Measurements from ENCODE around the gene MORC1.

Gene MORC1

DNA sequence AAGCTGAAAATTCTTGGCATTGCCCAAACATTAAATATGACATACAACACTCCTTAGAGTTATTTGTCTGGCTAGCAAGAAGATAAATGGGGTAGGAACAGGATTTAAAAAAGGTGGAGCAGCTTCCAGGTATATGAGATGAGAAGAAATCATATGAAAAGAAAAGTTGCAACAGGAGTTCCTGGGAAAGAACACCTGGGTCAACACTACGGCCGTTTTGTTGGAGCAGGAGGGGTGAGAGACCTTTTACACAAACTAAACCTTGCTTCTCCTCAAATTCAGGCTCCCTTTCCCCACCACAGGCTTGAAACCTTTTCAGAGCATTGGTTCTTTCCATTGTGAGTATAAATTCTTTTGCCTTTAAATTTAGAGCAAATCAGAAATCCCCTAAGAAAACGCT lies 145.5 kb downstream of the MORC1 start:
- no peak for DNase-seq (ENCODE audit: low spot score)
- H3K27ac Mint-ChIP-seq = no peak overlapping the region

GRCh38 chr3:108970561-108970960 lies 147.4 kb downstream of the MORC1 start:
- no peak overlapping the region for H3K27ac Mint-ChIP-seq
- no peak for DNase-seq (ENCODE audit: low spot score)
- no peaks in the 10 kb centered on the region for H3K36me3 Mint-ChIP-seq (ENCODE audit: low read depth)
- no peaks in the 10 kb centered on the region for H3K9me3 Mint-ChIP-seq
- peaks cover 3% of the 10 kb centered on the region for H3K27me3 Mint-ChIP-seq (ENCODE audit: low read depth)
- H3K4me1 Mint-ChIP-seq (ENCODE audit: low read depth) = peaks cover 5% of the 10 kb centered on the region
- H3K4me3 Mint-ChIP-seq = no peak overlapping the region

More for the DNA sequence above, 145.5 kb downstream of the MORC1 start:
- Mint-ChIP-seq H3K27me3 (ENCODE audit: low read depth) (peaks cover 3% of the 10 kb centered on the region), H3K36me3 (ENCODE audit: low read depth) (no peaks in the 10 kb centered on the region), H3K4me3 (no peak overlapping the region), H3K9me3 (no peaks in the 10 kb centered on the region), H3K4me1 (ENCODE audit: low read depth) (peaks cover 5% of the 10 kb centered on the region)

GRCh38 chr3:108966773-108967172 lies 151.2 kb downstream of the MORC1 start:
- no peak overlapping the region for H3K4me3 Mint-ChIP-seq
- peaks cover 5% of the 10 kb centered on the region for H3K4me1 Mint-ChIP-seq (ENCODE audit: low read depth)
- no peaks in the 10 kb centered on the region for H3K36me3 Mint-ChIP-seq (ENCODE audit: low read depth)
- H3K27me3 Mint-ChIP-seq (ENCODE audit: low read depth) = no peaks in the 10 kb centered on the region
- no peaks in the 10 kb centered on the region for H3K9me3 Mint-ChIP-seq
- H3K27ac Mint-ChIP-seq = no peak overlapping the region
- no peak for DNase-seq (ENCODE audit: low spot score)

DNA sequence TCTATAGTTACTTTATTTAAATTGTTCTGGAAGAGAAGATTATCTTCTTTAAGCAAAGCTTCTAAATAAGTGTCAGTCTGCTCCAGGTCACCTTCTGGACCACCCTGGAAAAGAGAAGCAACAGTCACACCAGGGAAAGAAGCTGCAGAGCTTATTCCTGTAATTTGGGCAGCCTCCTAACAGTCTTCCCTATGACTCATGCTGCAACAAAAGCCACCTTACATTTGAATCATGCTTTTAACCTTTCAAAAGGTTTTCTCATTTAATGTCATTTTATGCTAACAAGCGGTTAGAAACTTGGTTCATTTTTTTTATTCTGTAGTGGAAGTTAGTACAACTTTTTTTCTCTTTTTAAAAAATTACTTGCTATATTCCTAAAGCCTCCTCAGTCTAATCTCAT lies 158.9 kb downstream of the MORC1 start:
- no peak overlapping the region for H3K27ac Mint-ChIP-seq
- H3K4me3 Mint-ChIP-seq = no peak overlapping the region
- H3K4me1 Mint-ChIP-seq (ENCODE audit: low read depth) = peaks cover 2% of the 10 kb centered on the region
- H3K9me3 Mint-ChIP-seq = no peaks in the 10 kb centered on the region
- peaks cover 8% of the 10 kb centered on the region for H3K27me3 Mint-ChIP-seq (ENCODE audit: low read depth)
- DNase-seq (ENCODE audit: low spot score) = no peak
- H3K36me3 Mint-ChIP-seq (ENCODE audit: low read depth) = no peaks in the 10 kb centered on the region

GRCh38 chr3:108953700-108954099 lies 164.2 kb downstream of the MORC1 start, which contains the start of gene GUCA1C:
GUCA1C (minus strand) TSS chr3:108953879; CDS start chr3:108953762, 117 bp downstream.
- H3K4me1 Mint-ChIP-seq (ENCODE audit: low read depth) = no peaks in the 10 kb centered on the region

GRCh38 chr3:108953210-108953609 lies 164.7 kb downstream of the MORC1 start:
- H3K36me3 Mint-ChIP-seq (ENCODE audit: low read depth) = no peaks in the 10 kb centered on the region
- no peaks in the 10 kb centered on the region for H3K4me1 Mint-ChIP-seq (ENCODE audit: low read depth)
- no peaks in the 10 kb centered on the region for H3K9me3 Mint-ChIP-seq
- no peak overlapping the region for H3K27ac Mint-ChIP-seq
- no peak overlapping the region for H3K4me3 Mint-ChIP-seq
- no peak for DNase-seq (ENCODE audit: low spot score)
- peaks cover 8% of the 10 kb centered on the region for H3K27me3 Mint-ChIP-seq (ENCODE audit: low read depth)

More at GRCh38 chr3:108953700-108954099, 164.2 kb downstream of the MORC1 start, which contains the start of gene GUCA1C:
- H3K9me3 Mint-ChIP-seq = no peaks in the 10 kb centered on the region
- H3K27me3 Mint-ChIP-seq (ENCODE audit: low read depth) = peaks cover 8% of the 10 kb centered on the region
- no peak within 1 kb of the TSS for H3K4me3 Mint-ChIP-seq
- no peak within 1 kb of the TSS for H3K27ac Mint-ChIP-seq
- DNase-seq (ENCODE audit: low spot score) = no peak
- H3K36me3 Mint-ChIP-seq (ENCODE audit: low read depth) = no peaks in the 10 kb centered on the region

- H3K36me3 Mint-ChIP-seq (ENCODE audit: low read depth) = no peaks in the 10 kb centered on the region
- H3K27ac Mint-ChIP-seq = no peak overlapping the region
- no peaks in the 10 kb centered on the region for H3K4me1 Mint-ChIP-seq (ENCODE audit: low read depth)
These were observed 166.0 kb downstream of the MORC1 start for GRCh38 chr3:108951820-108952501.

DNA sequence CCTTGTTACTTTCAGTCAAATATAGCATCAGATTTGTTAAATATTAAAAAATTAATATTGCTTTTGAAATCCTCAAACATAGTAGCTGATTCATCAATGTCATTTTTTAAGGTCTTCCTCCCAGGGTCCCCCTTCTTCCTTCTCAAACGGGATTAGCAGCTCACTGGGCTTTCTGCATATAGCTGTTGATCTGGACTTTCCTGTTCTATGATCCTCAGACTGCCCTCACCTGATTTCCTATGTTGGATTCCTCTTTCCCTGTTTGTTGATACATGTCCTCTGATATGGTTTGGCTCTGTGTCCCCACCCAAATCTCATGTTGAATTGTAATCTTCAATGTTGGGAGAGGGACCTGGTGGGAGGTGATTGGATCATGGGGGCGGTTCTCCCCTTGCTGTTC lies 170.1 kb downstream of the MORC1 start:
- peaks cover 6% of the 10 kb centered on the region for H3K27me3 Mint-ChIP-seq (ENCODE audit: low read depth)
- no peaks in the 10 kb centered on the region for H3K36me3 Mint-ChIP-seq (ENCODE audit: low read depth)
- DNase-seq (ENCODE audit: low spot score) = no peak
- no peaks in the 10 kb centered on the region for H3K4me1 Mint-ChIP-seq (ENCODE audit: low read depth)
- no peak overlapping the region for H3K27ac Mint-ChIP-seq
- H3K9me3 Mint-ChIP-seq = no peaks in the 10 kb centered on the region
- no peak overlapping the region for H3K4me3 Mint-ChIP-seq

More at GRCh38 chr3:108951820-108952501, 166.0 kb downstream of the MORC1 start:
- no peak for DNase-seq (ENCODE audit: low spot score)
- peaks cover 6% of the 10 kb centered on the region for H3K27me3 Mint-ChIP-seq (ENCODE audit: low read depth)
- H3K4me3 Mint-ChIP-seq = no peak overlapping the region
- H3K9me3 Mint-ChIP-seq = no peaks in the 10 kb centered on the region

DNA sequence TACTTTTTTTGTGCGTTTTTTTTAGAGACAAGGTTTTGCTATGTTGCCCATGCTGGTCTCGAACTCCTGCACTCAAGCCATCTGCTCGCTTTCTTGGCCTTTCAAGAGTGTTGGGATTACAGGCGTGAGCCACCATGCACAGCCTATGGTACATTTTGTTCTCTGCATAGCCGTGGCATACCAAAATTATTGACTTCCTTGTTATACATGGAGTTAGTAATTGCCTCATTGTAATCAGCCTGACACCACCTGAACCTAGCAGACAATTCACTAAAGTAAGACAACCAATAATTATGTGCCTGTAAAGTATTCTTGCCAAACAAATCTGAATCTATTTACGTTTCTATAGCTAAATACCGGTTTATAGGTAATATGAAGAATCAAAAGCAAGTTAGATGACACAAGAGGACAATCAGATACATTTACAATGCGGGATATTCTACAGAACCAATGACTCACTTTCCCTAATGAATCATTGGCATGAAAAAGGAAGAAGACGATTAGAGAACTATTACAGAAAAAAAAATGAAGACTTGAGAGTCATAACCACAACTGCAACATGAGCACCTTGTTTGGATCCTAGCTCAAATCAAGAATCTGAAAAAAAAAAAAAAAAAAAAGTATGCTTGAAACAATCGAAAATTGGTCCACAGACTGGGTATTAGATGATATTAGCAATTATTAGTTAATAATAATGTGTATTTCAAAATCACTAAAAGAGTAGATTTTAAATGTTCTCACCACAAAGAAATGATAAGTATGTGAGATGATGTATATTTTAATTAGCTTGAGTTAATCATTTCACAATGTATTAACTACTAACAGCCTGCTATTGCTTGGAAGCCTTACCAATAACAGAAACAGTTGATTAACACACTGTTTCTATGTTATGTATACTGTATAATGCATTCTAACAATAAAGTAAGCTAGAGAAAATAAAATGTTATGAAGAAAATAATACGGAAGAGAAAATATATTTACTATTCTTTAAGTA lies 171.3 kb downstream of the MORC1 start:
- H3K4me1 Mint-ChIP-seq (ENCODE audit: low read depth) = no peaks in the 10 kb centered on the region
- H3K4me3 Mint-ChIP-seq = no peak overlapping the region
- no peak for DNase-seq (ENCODE audit: low spot score)
- H3K27ac Mint-ChIP-seq = no peak overlapping the region
- H3K36me3 Mint-ChIP-seq (ENCODE audit: low read depth) = no peaks in the 10 kb centered on the region
- H3K9me3 Mint-ChIP-seq = no peaks in the 10 kb centered on the region
- peaks cover 5% of the 10 kb centered on the region for H3K27me3 Mint-ChIP-seq (ENCODE audit: low read depth)

DNA sequence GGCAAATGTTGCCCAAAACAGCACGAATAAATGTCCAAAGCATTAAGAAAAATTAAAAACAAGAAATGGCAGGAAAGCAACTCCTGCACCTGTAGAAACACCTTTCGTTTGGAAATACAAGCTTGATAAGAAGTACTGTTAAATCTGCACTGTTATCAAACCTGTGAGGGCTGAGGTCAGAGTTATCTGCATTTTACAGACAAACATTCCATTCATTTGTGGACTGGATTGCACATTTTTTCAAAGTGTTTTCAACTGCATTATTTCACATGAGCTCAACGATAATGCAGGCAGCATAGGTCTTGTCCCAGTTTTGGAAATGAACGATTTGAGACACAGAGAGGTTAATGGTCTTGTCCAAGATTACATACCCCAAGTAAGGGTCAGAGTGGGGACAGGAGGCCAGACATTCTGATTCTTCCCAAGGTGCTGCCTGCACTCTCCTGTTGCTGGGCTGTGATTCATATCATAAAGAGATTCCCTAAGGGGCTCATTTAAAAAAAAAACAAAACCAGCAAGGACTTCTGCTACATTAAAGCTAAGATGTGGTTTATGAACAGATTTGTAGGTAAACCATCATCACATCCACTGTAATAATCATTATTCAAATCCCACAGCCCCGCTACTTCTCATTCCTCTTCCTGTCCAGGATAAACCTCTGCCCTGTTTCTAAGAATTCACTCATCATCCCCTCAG lies 177.2 kb downstream of the MORC1 start:
- Mint-ChIP-seq H3K36me3 (ENCODE audit: low read depth) (no peaks in the 10 kb centered on the region), H3K27me3 (ENCODE audit: low read depth) (peaks cover 2% of the 10 kb centered on the region), H3K4me1 (ENCODE audit: low read depth) (no peaks in the 10 kb centered on the region), H3K27ac (no peak overlapping the region), H3K4me3 (no peak overlapping the region), H3K9me3 (no peaks in the 10 kb centered on the region)
- DNase-seq (ENCODE audit: low spot score) = no peak

DNA sequence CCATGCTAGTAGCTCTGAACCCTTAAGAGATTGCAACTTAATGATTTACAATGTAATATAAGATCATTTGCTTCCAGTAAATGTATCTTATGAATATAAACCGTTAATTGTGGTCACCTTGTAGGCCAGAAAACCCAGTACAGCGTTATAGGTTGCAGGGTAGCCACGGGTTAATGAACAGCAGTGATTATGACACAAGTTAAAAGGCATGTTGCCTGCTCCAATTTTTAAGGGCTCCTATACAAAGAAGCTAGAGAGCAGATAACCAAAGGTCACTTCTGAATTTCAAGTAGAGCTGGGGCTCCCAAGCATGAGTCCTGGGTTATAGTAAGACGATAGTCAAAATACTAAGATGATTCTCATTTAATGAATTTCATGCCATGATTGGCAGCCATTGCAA lies 177.8 kb downstream of the MORC1 start:
- no peaks in the 10 kb centered on the region for H3K36me3 Mint-ChIP-seq (ENCODE audit: low read depth)
- no peak for DNase-seq (ENCODE audit: low spot score)

GRCh38 chr3:108936924-108937689 lies 180.8 kb downstream of the MORC1 start:
- H3K4me1 Mint-ChIP-seq (ENCODE audit: low read depth) = no peaks in the 10 kb centered on the region
- H3K36me3 Mint-ChIP-seq (ENCODE audit: low read depth) = no peaks in the 10 kb centered on the region
- no peaks in the 10 kb centered on the region for H3K27me3 Mint-ChIP-seq (ENCODE audit: low read depth)
- H3K9me3 Mint-ChIP-seq = no peaks in the 10 kb centered on the region
- DNase-seq (ENCODE audit: low spot score) = no peak
- no peak overlapping the region for H3K27ac Mint-ChIP-seq
- H3K4me3 Mint-ChIP-seq = no peak overlapping the region

More for the DNA sequence above, 177.8 kb downstream of the MORC1 start:
- H3K27me3 Mint-ChIP-seq (ENCODE audit: low read depth) = peaks cover 2% of the 10 kb centered on the region
- no peaks in the 10 kb centered on the region for H3K9me3 Mint-ChIP-seq
- no peak overlapping the region for H3K27ac Mint-ChIP-seq
- no peaks in the 10 kb centered on the region for H3K4me1 Mint-ChIP-seq (ENCODE audit: low read depth)
- H3K4me3 Mint-ChIP-seq = no peak overlapping the region

- peaks cover 3% of the 10 kb centered on the region for H3K9me3 Mint-ChIP-seq
- no peaks in the 10 kb centered on the region for H3K36me3 Mint-ChIP-seq (ENCODE audit: low read depth)
- peaks cover 9% of the 10 kb centered on the region for H3K27me3 Mint-ChIP-seq (ENCODE audit: low read depth)
These were observed 186.9 kb downstream of the MORC1 start for GRCh38 chr3:108931035-108931434.

More at GRCh38 chr3:108931035-108931434, 186.9 kb downstream of the MORC1 start:
- no peak overlapping the region for H3K27ac Mint-ChIP-seq
- DNase-seq (ENCODE audit: low spot score) = no peak
- no peak overlapping the region for H3K4me3 Mint-ChIP-seq
- no peaks in the 10 kb centered on the region for H3K4me1 Mint-ChIP-seq (ENCODE audit: low read depth)
